ENCODE measurements around the gene MYO1G. TPM values are rescaled to one million over a fixed set of nuclear protein-coding genes. Genes with fewer than 3 reads are reported as not detected.
"Not testable (repeated sequence)": the region's sequence is repeated elsewhere in the genome, so short reads cannot be mapped to it uniquely, and the experiment has no call there.

Gene MYO1G
- total RNA-seq, 2 donors from 2014 or later = 0.11 to 0.33 TPM

GRCh38 chr7:44994877-44995554, 16.2 kb upstream of the MYO1G start:
- no peak for TF ChIP-seq CTCF (conservative IDR thresholded peaks at IDR 0.05)
- no peak overlapping the region for H3K9ac ChIP-seq (ENCODE audit: extremely low read depth, low read length, poor library complexity, severe bottlenecking)
- no peaks in the 10 kb centered on the region for H3K27me3 ChIP-seq (ENCODE audit: control insufficient read depth, insufficient read depth, low read length, poor library complexity, severe bottlenecking)
- Mint-ChIP-seq H3K9me3 (peaks cover 3% of the 10 kb centered on the region), H3K4me1 (peaks cover 15% of the 10 kb centered on the region), H3K27me3 (ENCODE audit: insufficient read depth) (no peaks in the 10 kb centered on the region), H3K27ac (no peak overlapping the region), H3K36me3 (ENCODE audit: low read depth) (peaks cover 5% of the 10 kb centered on the region), H3K4me3 (no peak overlapping the region)
- no peaks in the 10 kb centered on the region for H3K4me1 ChIP-seq (ENCODE audit: control insufficient read depth, insufficient read depth, low read length)
- 89 to 97% methylated on average over 3 to 5 of the region's 5 CpGs for WGBS, 2 experiments (ENCODE audit: insufficient coverage in 1 of 2, insufficient read length in 1 of 2)
- no peak overlapping the region for H3K27ac ChIP-seq (ENCODE audit: low read depth, low read length)
- no peaks in the 10 kb centered on the region for H3K9me3 ChIP-seq (ENCODE audit: control insufficient read depth, low read length)
- no peaks in the 10 kb centered on the region for H3K36me3 ChIP-seq (ENCODE audit: control insufficient read depth, insufficient read depth, low read length)
- no peak for DNase-seq
- no peak overlapping the region for H3K4me3 ChIP-seq (ENCODE audit: low read length)

- H3K27ac ChIP-seq (ENCODE audit: low read depth, low read length); H3K36me3 Mint-ChIP-seq (ENCODE audit: low read depth); H3K27me3 ChIP-seq (ENCODE audit: control insufficient read depth, insufficient read depth, low read length, poor library complexity, severe bottlenecking); H3K4me3 ChIP-seq (ENCODE audit: low read length); DNase-seq; H3K4me1 ChIP-seq (ENCODE audit: control insufficient read depth, insufficient read depth, low read length); H3K4me3 Mint-ChIP-seq; H3K9me3 Mint-ChIP-seq; H3K9ac ChIP-seq (ENCODE audit: extremely low read depth, low read length, poor library complexity, severe bottlenecking); H3K9me3 ChIP-seq (ENCODE audit: control insufficient read depth, low read length); H3K36me3 ChIP-seq (ENCODE audit: control insufficient read depth, insufficient read depth, low read length); H3K27me3 Mint-ChIP-seq (ENCODE audit: insufficient read depth): not testable (repeated sequence)
- Mint-ChIP-seq H3K4me1 (peaks cover 20% of the 10 kb centered on the region), H3K27ac (peak overlapping the region; percentile 82)
- 92 to 100% methylated on average over 6 to 16 of the region's 21 CpGs for WGBS, 2 experiments (ENCODE audit: insufficient coverage in 1 of 2, insufficient read length in 1 of 2)
Observed at GRCh38 chr7:44992004-44992795, 13.4 kb upstream of the MYO1G start.

GRCh38 chr7:44990109-44991023, 11.6 kb upstream of the MYO1G start:
- H3K4me3 ChIP-seq (ENCODE audit: low read length) = no peak overlapping the region
- peaks cover 3% of the 10 kb centered on the region for H3K9me3 Mint-ChIP-seq
- no peaks in the 10 kb centered on the region for H3K9me3 ChIP-seq (ENCODE audit: control insufficient read depth, low read length)
- H3K9ac ChIP-seq (ENCODE audit: extremely low read depth, low read length, poor library complexity, severe bottlenecking) = no peak overlapping the region
- WGBS, 2 experiments (ENCODE audit: insufficient coverage in 1 of 2, insufficient read length in 1 of 2) = 91 to 94% methylated on average over 6 to 9 of the region's 9 CpGs
- H3K27me3 Mint-ChIP-seq (ENCODE audit: insufficient read depth) = no peaks in the 10 kb centered on the region
- H3K36me3 ChIP-seq (ENCODE audit: control insufficient read depth, insufficient read depth, low read length) = peaks cover 3% of the 10 kb centered on the region
- no peak for TF ChIP-seq CTCF (conservative IDR thresholded peaks at IDR 0.05)
- H3K27ac Mint-ChIP-seq = no peak overlapping the region
- H3K27me3 ChIP-seq (ENCODE audit: control insufficient read depth, insufficient read depth, low read length, poor library complexity, severe bottlenecking) = no peaks in the 10 kb centered on the region
- no peaks in the 10 kb centered on the region for H3K4me1 ChIP-seq (ENCODE audit: control insufficient read depth, insufficient read depth, low read length)
- no peak overlapping the region for H3K27ac ChIP-seq (ENCODE audit: low read depth, low read length)
- H3K4me1 Mint-ChIP-seq = peaks cover 30% of the 10 kb centered on the region
- no peak overlapping the region for H3K4me3 Mint-ChIP-seq
- no peak for DNase-seq
- H3K36me3 Mint-ChIP-seq (ENCODE audit: low read depth) = peaks cover 13% of the 10 kb centered on the region
